ENCODE data around the gene BABAM2. TPM values are rescaled to one million over a fixed set of nuclear protein-coding genes. Genes with fewer than 3 reads are reported as not detected.

BABAM2 gene
- total and polyA plus RNA-seq, 10 of the 15 experiments (the other 5 are each of a cell fraction or from before 2014, with no cell fraction given), result 30.7 to 59.9 (median 44.5) TPM

DNA sequence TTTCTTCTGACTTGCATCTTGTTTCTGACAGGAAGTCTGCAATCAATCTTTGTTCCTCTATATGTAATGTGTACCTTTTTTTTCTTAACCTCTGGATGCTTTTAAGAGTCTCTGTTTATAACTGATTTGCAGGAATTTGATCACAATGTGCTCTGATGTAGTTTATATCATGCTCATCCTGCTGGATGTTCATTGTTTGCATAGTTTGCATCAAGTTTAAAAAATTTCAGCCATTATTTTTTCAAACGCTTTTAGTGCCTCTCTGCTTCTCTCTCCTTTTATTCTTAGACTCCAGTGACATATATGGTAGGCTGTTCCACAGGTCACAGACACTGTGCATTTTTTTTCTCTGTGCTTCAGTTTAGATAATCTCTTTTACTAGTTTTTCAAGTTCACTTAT is 24.3 kb upstream of the BABAM2 start (continued):
- TF ChIP-seq NFYA (IDR thresholded peaks at IDR 0.05; ENCODE audit: borderline replicate concordance, low read depth, low read length) (no peak), RBBP5 (conservative IDR thresholded peaks at IDR 0.05) (no peak), BCL11A (IDR thresholded peaks at IDR 0.05; ENCODE audit: low read depth, low read length) (no peak), JUND (IDR thresholded peaks at IDR 0.05; ENCODE audit: low read depth, low read length) (no peak), GATAD2B (conservative IDR thresholded peaks at IDR 0.05; ENCODE audit: low read depth) (no peak), SMAD1 (IDR thresholded peaks at IDR 0.05; ENCODE audit: low read depth, partially characterized antibody) (no peak)
- TF ChIP-seq, protein P1, sequence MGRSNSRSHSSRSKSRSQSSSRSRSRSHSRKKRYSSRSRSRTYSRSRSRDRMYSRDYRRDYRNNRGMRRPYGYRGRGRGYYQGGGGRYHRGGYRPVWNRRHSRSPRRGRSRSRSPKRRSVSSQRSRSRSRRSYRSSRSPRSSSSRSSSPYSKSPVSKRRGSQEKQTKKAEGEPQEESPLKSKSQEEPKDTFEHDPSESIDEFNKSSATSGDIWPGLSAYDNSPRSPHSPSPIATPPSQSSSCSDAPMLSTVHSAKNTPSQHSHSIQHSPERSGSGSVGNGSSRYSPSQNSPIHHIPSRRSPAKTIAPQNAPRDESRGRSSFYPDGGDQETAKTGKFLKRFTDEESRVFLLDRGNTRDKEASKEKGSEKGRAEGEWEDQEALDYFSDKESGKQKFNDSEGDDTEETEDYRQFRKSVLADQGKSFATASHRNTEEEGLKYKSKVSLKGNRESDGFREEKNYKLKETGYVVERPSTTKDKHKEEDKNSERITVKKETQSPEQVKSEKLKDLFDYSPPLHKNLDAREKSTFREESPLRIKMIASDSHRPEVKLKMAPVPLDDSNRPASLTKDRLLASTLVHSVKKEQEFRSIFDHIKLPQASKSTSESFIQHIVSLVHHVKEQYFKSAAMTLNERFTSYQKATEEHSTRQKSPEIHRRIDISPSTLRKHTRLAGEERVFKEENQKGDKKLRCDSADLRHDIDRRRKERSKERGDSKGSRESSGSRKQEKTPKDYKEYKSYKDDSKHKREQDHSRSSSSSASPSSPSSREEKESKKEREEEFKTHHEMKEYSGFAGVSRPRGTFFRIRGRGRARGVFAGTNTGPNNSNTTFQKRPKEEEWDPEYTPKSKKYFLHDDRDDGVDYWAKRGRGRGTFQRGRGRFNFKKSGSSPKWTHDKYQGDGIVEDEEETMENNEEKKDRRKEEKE (IDR thresholded peaks at IDR 0.05), result no peak
- TF ChIP-seq, protein P2, sequence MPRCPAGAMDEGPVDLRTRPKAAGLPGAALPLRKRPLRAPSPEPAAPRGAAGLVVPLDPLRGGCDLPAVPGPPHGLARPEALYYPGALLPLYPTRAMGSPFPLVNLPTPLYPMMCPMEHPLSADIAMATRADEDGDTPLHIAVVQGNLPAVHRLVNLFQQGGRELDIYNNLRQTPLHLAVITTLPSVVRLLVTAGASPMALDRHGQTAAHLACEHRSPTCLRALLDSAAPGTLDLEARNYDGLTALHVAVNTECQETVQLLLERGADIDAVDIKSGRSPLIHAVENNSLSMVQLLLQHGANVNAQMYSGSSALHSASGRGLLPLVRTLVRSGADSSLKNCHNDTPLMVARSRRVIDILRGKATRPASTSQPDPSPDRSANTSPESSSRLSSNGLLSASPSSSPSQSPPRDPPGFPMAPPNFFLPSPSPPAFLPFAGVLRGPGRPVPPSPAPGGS (IDR thresholded peaks at IDR 0.05; ENCODE audit: borderline replicate concordance, insufficient read depth, low read depth, low read length, poor library complexity, severe bottlenecking), result no peak

DNA sequence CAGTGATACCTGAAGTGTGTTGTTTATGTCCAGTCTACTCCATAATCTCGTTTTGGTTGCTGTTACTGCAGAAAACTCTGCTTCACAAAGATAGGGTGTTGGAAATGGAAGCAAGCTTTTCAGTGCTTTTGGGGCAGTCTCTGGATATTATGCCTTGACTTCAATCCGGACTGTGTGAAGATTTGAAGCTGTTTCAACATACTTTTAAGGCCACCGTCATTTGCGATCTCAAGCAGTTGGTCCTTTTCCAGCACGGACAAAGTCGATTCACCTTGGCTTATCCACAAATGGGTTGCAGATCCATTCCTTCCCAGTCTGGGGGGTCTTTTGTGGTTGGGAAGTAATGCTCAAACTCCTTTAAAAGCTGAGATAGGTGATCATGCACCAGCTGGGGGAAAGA is 20.8 kb upstream of the BABAM2 start:
- no peak overlapping the region for H3K9ac ChIP-seq (ENCODE audit: control insufficient read depth, insufficient read depth, low read length)
- ChIA-PET RAD21 (ENCODE audit: unreplicated experiment) (no interaction called here), CTCF (no interaction called here), SMC1A (ENCODE audit: uncharacterized antibody, unreplicated experiment) (interaction anchor here (0.6 kb wide), 1 partner anchor 432 kb away, joined by 3 read pairs; no protein-coding TSS in a partner anchor), POLR2A (no interaction called here)
- in situ Hi-C loops (cut with MboI), result no loop called here
- no peaks in the 10 kb centered on the region for H4K20me1 ChIP-seq (ENCODE audit: control insufficient read depth, insufficient read depth)
- no peak for ATAC-seq
- H3K4me2 ChIP-seq (ENCODE audit: control insufficient read depth, insufficient read depth), result no peak overlapping the region
- H3K27ac ChIP-seq (ENCODE audit: control insufficient read depth, insufficient read depth), result no peak overlapping the region
- no peak for DNase-seq (ENCODE audit: low read depth, low spot score)
- H3K79me2 ChIP-seq (ENCODE audit: control insufficient read depth, insufficient read depth, low read length), result no peaks in the 10 kb centered on the region
- no peak overlapping the region for H3K4me3 ChIP-seq
- H2AFZ ChIP-seq (ENCODE audit: control insufficient read depth, low read depth, low read length), result no peak overlapping the region
- 64% methylated on average over 6 of the region's 6 CpGs for WGBS (ENCODE audit: insufficient coverage, insufficient replicate concordance, low lambda C conversion rate, missing lambda C conversion rate)
- no TSS peak for BruUV-seq (replicated peaks)
- H3K4me1 ChIP-seq (ENCODE audit: control insufficient read depth, insufficient read depth, low read length), result no peaks in the 10 kb centered on the region
- H3K36me3 ChIP-seq (ENCODE audit: control insufficient read depth in 2 of 2, insufficient read depth in 2 of 2, low read length in 1 of 2), result no peaks in the 10 kb centered on the region
- H3K9me3 ChIP-seq (replicated peaks; ENCODE audit: control insufficient read depth, insufficient read depth, low read length), result no peaks in the 10 kb centered on the region
- FAIRE-seq, result no peak
- H3K27me3 ChIP-seq (replicated peaks in 1 of 2; ENCODE audit: control insufficient read depth in 2 of 2, insufficient read depth in 2 of 2, low read length in 1 of 2), result no peaks in the 10 kb centered on the region
- intact Hi-C loops (cut with micrococcal nuclease; ENCODE audit: unreplicated experiment), result no loop called here
- TF ChIP-seq NR2F1 (conservative IDR thresholded peaks at IDR 0.05) (no peak), EZH2 (IDR thresholded peaks at IDR 0.05; ENCODE audit: borderline replicate concordance, control insufficient read depth, low read depth, low read length) (no peak), EP300 (IDR thresholded peaks at IDR 0.05; ENCODE audit: borderline replicate concordance in 1 of 2, control insufficient read depth in 1 of 2, low read depth in 2 of 2, low read length in 2 of 2) (no peak), BCL11A (IDR thresholded peaks at IDR 0.05; ENCODE audit: low read depth, low read length) (no peak), TBL1XR1 (IDR thresholded peaks at IDR 0.05; ENCODE audit: low read depth, low read length) (no peak), IRF4 (IDR thresholded peaks at IDR 0.05; ENCODE audit: low read depth, low read length) (no peak), ZBED1 (IDR thresholded peaks at IDR 0.05; ENCODE audit: borderline replicate concordance) (no peak), TARDBP (IDR thresholded peaks at IDR 0.05; ENCODE audit: borderline replicate concordance) (no peak)
- TF ChIP-seq, protein P3, sequence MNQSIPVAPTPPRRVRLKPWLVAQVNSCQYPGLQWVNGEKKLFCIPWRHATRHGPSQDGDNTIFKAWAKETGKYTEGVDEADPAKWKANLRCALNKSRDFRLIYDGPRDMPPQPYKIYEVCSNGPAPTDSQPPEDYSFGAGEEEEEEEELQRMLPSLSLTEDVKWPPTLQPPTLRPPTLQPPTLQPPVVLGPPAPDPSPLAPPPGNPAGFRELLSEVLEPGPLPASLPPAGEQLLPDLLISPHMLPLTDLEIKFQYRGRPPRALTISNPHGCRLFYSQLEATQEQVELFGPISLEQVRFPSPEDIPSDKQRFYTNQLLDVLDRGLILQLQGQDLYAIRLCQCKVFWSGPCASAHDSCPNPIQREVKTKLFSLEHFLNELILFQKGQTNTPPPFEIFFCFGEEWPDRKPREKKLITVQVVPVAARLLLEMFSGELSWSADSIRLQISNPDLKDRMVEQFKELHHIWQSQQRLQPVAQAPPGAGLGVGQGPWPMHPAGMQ (IDR thresholded peaks at IDR 0.05; ENCODE audit: borderline replicate concordance), result no peak
